SK-N-MC (cell line): Measurements from ENCODE around the gene CCDC7.
"Not testable (repeated sequence)": the region's sequence is repeated elsewhere in the genome, so short reads cannot be mapped to it uniquely, and the experiment has no call there.

ENCODE experiments used
- DNase-seq: peaks from one replicate; pipeline ENCODE4 v3.0.0-alpha.2; 2011; ENCODE audit warnings: low read depth, low spot score
- H3K27ac ChIP-seq: fragments of 200-600 bp; sonication (generic); 2 replicates; pipeline ENCODE4 v1.5.1; 2016; ENCODE audit warnings: mixed run types
- H3K36me3 ChIP-seq: fragments of 200-600 bp; sonication (generic); 2 replicates; pipeline ENCODE4 v1.6.1; 2017; ENCODE audit warnings: antibody characterized with exemption, low read length, mixed read lengths; ENCODE audit not compliant: insufficient read depth
- H3K4me3 ChIP-seq: fragments of 200-600 bp; sonication (generic); 2 replicates; pipeline ENCODE4 v1.5.1; 2016
- H3K9ac ChIP-seq: fragments of 200-600 bp; sonication (generic); 2 replicates; pipeline ENCODE4 v1.8.0; 2017; ENCODE audit warnings: mixed run types, mixed read lengths; ENCODE audit not compliant: insufficient read length
- H3K9me3 ChIP-seq: fragments of 200-600 bp; sonication (generic); 2 replicates; pipeline ENCODE4 v1.6.1; 2017; ENCODE audit warnings: low read depth, mild to moderate bottlenecking, antibody characterized with exemption, low read length, moderate library complexity, mixed read lengths
- EZH2 ChIP-seq: fragments of 200-600 bp; sonication (generic); IDR thresholded peaks from one replicate; pipeline ENCODE4 v1.6.1; 2017; ENCODE audit warnings: antibody characterized with exemption
- FOXP2 ChIP-seq: optimal IDR thresholded peaks from 2 replicates; pipeline ENCODE3; 2011; ENCODE audit warnings: mild to moderate bottlenecking, moderate library complexity; ENCODE audit not compliant: insufficient read depth; ENCODE audit errors: extremely low read length, control extremely low read depth
- POLR2AphosphoS5 ChIP-seq: IDR thresholded peaks from 2 replicates; pipeline ENCODE4 v1.6.1; 2012; ENCODE audit warnings: mild to moderate bottlenecking, low read depth, low read length, borderline replicate concordance

The CCDC7 gene

GRCh38 chr10:32771217-32771616, 325.3 kb downstream of the CCDC7 start:
- H3K9ac ChIP-seq: no peak overlapping the region
- TF ChIP-seq FOXP2: no peak
- TF ChIP-seq EZH2: no peak
- no peak for TF ChIP-seq POLR2AphosphoS5
- DNase-seq: no peak
- H3K36me3 ChIP-seq: no peaks in the 10 kb centered on the region
- H3K27ac ChIP-seq: no peak overlapping the region
- H3K4me3 ChIP-seq: no peak overlapping the region
- no peaks in the 10 kb centered on the region for H3K9me3 ChIP-seq

- no peaks in the 10 kb centered on the region for H3K9me3 ChIP-seq
- H3K4me3 ChIP-seq: no peak overlapping the region
- no peak overlapping the region for H3K9ac ChIP-seq
- no peak for DNase-seq
- no peaks in the 10 kb centered on the region for H3K36me3 ChIP-seq
- no peak overlapping the region for H3K27ac ChIP-seq
- TF ChIP-seq EZH2: no peak
- no peak for TF ChIP-seq POLR2AphosphoS5
- TF ChIP-seq FOXP2: no peak
Observed at GRCh38 chr10:32773105-32773504, 327.2 kb downstream of the CCDC7 start.

GRCh38 chr10:32786968-32787367, 341.0 kb downstream of the CCDC7 start:
- Histone ChIP-seq H3K36me3 (no peaks in the 10 kb centered on the region), H3K9ac (no peak overlapping the region), H3K4me3 (no peak overlapping the region), H3K27ac (no peak overlapping the region), H3K9me3 (no peaks in the 10 kb centered on the region)
- TF ChIP-seq FOXP2 (no peak), EZH2 (no peak), POLR2AphosphoS5 (no peak)
- no peak for DNase-seq

GRCh38 chr10:32787690-32788284, 341.8 kb downstream of the CCDC7 start:
- DNase-seq: no peak
- TF ChIP-seq FOXP2 (no peak), POLR2AphosphoS5 (no peak), EZH2 (no peak)
- no peaks in the 10 kb centered on the region for H3K36me3 ChIP-seq
- H3K4me3 ChIP-seq: no peak overlapping the region
- H3K9me3 ChIP-seq: no peaks in the 10 kb centered on the region
- H3K9ac ChIP-seq: no peak overlapping the region
- no peak overlapping the region for H3K27ac ChIP-seq

- no peaks in the 10 kb centered on the region for H3K9me3 ChIP-seq
- no peak for DNase-seq
- no peak overlapping the region for H3K27ac ChIP-seq
- TF ChIP-seq POLR2AphosphoS5 (no peak), EZH2 (no peak), FOXP2 (no peak)
- H3K9ac ChIP-seq: no peak overlapping the region
- no peak overlapping the region for H3K4me3 ChIP-seq
- H3K36me3 ChIP-seq: no peaks in the 10 kb centered on the region
Observed at GRCh38 chr10:32788359-32788758, 342.4 kb downstream of the CCDC7 start.

- no peak for DNase-seq
- TF ChIP-seq POLR2AphosphoS5 (no peak), EZH2 (no peak), FOXP2 (no peak)
- Histone ChIP-seq H3K36me3 (no peaks in the 10 kb centered on the region), H3K9ac (no peak overlapping the region), H3K27ac (no peak overlapping the region), H3K9me3 (no peaks in the 10 kb centered on the region), H3K4me3 (no peak overlapping the region)
Observed at GRCh38 chr10:32790483-32790882, 344.5 kb downstream of the CCDC7 start.

- TF ChIP-seq EZH2 (no peak), FOXP2 (no peak), POLR2AphosphoS5 (no peak)
- no peak overlapping the region for H3K4me3 ChIP-seq
- H3K27ac ChIP-seq: no peak overlapping the region
Observed at GRCh38 chr10:32793033-32793432, 347.1 kb downstream of the CCDC7 start.

GRCh38 chr10:32795598-32796183, 349.8 kb downstream of the CCDC7 start:
- Histone ChIP-seq H3K9me3 (no peaks in the 10 kb centered on the region), H3K36me3 (no peaks in the 10 kb centered on the region), H3K9ac (no peak overlapping the region), H3K4me3 (no peak overlapping the region), H3K27ac (no peak overlapping the region)
- no peak for DNase-seq
- TF ChIP-seq FOXP2 (no peak), EZH2 (no peak), POLR2AphosphoS5 (no peak)

More at GRCh38 chr10:32793033-32793432, 347.1 kb downstream of the CCDC7 start:
- no peak overlapping the region for H3K9ac ChIP-seq
- H3K9me3 ChIP-seq: no peaks in the 10 kb centered on the region
- no peak for DNase-seq
- no peaks in the 10 kb centered on the region for H3K36me3 ChIP-seq

- not testable (repeated sequence) for H3K9me3 ChIP-seq, H3K9ac ChIP-seq, H3K36me3 ChIP-seq, H3K4me3 ChIP-seq, H3K27ac ChIP-seq, DNase-seq
Observed at GRCh38 chr10:32797393-32797792, 351.5 kb downstream of the CCDC7 start.
